ENCODE data around the gene NT5C2. TPM values are rescaled to one million over a fixed set of nuclear protein-coding genes. Genes with fewer than 3 reads are reported as not detected.

NT5C2 gene
- total RNA-seq, 2 donors from 2014 or later: 88.4 to 112 TPM

DNA sequence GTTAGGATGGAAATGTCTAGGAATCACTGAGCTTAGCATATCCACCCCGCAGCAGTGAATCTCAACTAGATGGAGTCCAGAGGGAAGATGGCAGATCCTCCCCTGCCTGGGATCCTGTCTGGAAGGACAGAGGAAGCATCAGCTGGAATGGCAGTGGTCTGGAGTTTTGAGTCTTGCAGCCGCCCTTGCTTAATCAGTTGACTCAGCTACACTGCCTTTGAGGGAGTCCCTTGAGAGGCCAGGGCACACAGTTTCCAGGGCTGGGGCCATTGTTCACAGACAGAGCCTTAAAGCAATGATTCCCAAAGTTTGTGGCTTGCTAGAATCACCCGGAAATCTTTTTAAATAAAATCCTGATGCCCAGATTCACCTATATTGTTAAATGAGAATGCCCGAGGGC is 128.1 kb downstream of the NT5C2 start:
- intact Hi-C loops (cut with DNase I): loop anchor here (5.0 kb wide), 2 partner anchors 182 to 228 kb away; partner anchors contain the start of genes CYP17A1 and RPEL1
- Histone ChIP-seq H3K27me3 (replicated peaks; ENCODE audit: insufficient read depth) (no peaks in the 10 kb centered on the region), H3K4me3 (no peak overlapping the region), H3K9me3 (no peaks in the 10 kb centered on the region), H3K4me1 (replicated peaks) (no peaks in the 10 kb centered on the region), H3K27ac (no peak overlapping the region), H3K36me3 (no peaks in the 10 kb centered on the region)
- 90% methylated on average over 4 of the region's 4 CpGs for WGBS
- DNase-seq (ENCODE audit: low spot score): no peak
- no peak for TF ChIP-seq POLR2AphosphoS5 (IDR thresholded peaks at IDR 0.05)
- TF ChIP-seq, protein P1, sequence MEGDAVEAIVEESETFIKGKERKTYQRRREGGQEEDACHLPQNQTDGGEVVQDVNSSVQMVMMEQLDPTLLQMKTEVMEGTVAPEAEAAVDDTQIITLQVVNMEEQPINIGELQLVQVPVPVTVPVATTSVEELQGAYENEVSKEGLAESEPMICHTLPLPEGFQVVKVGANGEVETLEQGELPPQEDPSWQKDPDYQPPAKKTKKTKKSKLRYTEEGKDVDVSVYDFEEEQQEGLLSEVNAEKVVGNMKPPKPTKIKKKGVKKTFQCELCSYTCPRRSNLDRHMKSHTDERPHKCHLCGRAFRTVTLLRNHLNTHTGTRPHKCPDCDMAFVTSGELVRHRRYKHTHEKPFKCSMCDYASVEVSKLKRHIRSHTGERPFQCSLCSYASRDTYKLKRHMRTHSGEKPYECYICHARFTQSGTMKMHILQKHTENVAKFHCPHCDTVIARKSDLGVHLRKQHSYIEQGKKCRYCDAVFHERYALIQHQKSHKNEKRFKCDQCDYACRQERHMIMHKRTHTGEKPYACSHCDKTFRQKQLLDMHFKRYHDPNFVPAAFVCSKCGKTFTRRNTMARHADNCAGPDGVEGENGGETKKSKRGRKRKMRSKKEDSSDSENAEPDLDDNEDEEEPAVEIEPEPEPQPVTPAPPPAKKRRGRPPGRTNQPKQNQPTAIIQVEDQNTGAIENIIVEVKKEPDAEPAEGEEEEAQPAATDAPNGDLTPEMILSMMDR (IDR thresholded peaks at IDR 0.05): no peak
- TF ChIP-seq POLR2A (IDR thresholded peaks at IDR 0.05): no peak

DNA sequence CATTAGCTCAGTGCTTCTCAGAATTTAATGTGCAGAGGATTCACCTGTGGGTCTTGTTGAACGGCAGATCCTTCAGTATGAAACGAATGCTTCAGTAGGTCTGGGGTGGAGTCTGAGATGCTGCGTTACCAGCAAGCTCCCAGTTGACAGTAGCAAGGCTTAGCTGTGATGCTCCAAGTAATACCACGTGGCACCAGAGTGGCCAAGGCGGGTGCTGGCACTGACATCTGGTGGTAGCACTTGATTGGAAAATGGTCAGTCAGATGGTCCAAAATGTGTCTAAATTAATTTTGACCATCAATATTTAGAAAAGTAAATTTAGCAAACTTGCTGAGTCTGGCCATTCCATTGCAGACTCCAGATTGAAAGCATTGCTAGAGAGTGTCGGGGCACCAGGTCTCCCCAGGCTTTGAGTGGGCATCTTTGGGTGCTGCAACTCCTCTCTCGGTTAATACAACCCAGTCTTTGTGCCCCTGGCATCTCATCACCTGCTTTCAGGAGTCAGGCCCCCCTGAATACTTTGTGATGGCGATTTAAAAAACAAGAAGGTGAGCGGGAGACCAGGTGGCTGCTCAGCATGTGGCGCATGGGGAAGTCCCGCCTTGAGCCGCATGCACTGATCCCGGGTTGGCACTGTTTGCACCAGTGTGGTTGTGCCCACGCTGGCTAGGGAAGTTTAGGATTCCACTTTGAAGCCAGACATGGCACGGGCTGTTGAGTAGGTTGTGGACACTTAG is 130.1 kb downstream of the NT5C2 start:
- Histone ChIP-seq H3K9me3 (no peaks in the 10 kb centered on the region), H3K27me3 (replicated peaks; ENCODE audit: insufficient read depth) (no peaks in the 10 kb centered on the region), H3K36me3 (no peaks in the 10 kb centered on the region), H3K4me1 (replicated peaks) (no peaks in the 10 kb centered on the region), H3K4me3 (no peak overlapping the region), H3K27ac (no peak overlapping the region)
- DNase-seq (ENCODE audit: low spot score): no peak
- WGBS: 82% methylated on average over 15 of the region's 15 CpGs
- intact Hi-C loops (cut with DNase I): no loop called here
- TF ChIP-seq, protein P1 (IDR thresholded peaks at IDR 0.05): peak in 1 of 4 experiments; percentile 23
- TF ChIP-seq POLR2A (IDR thresholded peaks at IDR 0.05) (no peak), POLR2AphosphoS5 (IDR thresholded peaks at IDR 0.05) (no peak)

- no peaks in the 10 kb centered on the region for H3K36me3 ChIP-seq
- H3K4me3 ChIP-seq: no peak overlapping the region
- DNase-seq (ENCODE audit: low spot score): no peak
- H3K27ac ChIP-seq: no peak overlapping the region
- no peaks in the 10 kb centered on the region for H3K27me3 ChIP-seq (replicated peaks; ENCODE audit: insufficient read depth)
- 59% methylated on average over 2 of the region's 2 CpGs for WGBS
- no peaks in the 10 kb centered on the region for H3K4me1 ChIP-seq (replicated peaks)
- no peaks in the 10 kb centered on the region for H3K9me3 ChIP-seq
- TF ChIP-seq POLR2AphosphoS5 (IDR thresholded peaks at IDR 0.05) (no peak), POLR2A (IDR thresholded peaks at IDR 0.05) (no peak)
- TF ChIP-seq, protein P1 (IDR thresholded peaks at IDR 0.05): no peak
- intact Hi-C loops (cut with DNase I): no loop called here
Measured at GRCh38 chr10:103060575-103060974, 132.5 kb downstream of the NT5C2 start.

- Histone ChIP-seq H3K4me3 (no peak overlapping the region), H3K36me3 (no peaks in the 10 kb centered on the region)
- intact Hi-C loops (cut with DNase I): no loop called here
Measured at GRCh38 chr10:103058034-103058433, 135.0 kb downstream of the NT5C2 start.

More at GRCh38 chr10:103058034-103058433, 135.0 kb downstream of the NT5C2 start:
- DNase-seq (ENCODE audit: low spot score): no peak
- no peaks in the 10 kb centered on the region for H3K4me1 ChIP-seq (replicated peaks)
- WGBS: 73% methylated on average over 3 of the region's 3 CpGs
- H3K9me3 ChIP-seq: no peaks in the 10 kb centered on the region
- no peak overlapping the region for H3K27ac ChIP-seq
- TF ChIP-seq POLR2AphosphoS5 (IDR thresholded peaks at IDR 0.05): no peak
- no peak for TF ChIP-seq POLR2A (IDR thresholded peaks at IDR 0.05)
- TF ChIP-seq, protein P1 (IDR thresholded peaks at IDR 0.05): no peak
- no peaks in the 10 kb centered on the region for H3K27me3 ChIP-seq (replicated peaks; ENCODE audit: insufficient read depth)
